8988T (cell line): ENCODE results near the gene BCORL1.

Experiments
- DNase-seq: peaks from one replicate; pipeline ENCODE4 v3.0.0; 2011

Gene BCORL1

GRCh38 chrX:129968968-129969367 lies 13.5 kb upstream of the BCORL1 start:
- no peak for DNase-seq

DNA sequence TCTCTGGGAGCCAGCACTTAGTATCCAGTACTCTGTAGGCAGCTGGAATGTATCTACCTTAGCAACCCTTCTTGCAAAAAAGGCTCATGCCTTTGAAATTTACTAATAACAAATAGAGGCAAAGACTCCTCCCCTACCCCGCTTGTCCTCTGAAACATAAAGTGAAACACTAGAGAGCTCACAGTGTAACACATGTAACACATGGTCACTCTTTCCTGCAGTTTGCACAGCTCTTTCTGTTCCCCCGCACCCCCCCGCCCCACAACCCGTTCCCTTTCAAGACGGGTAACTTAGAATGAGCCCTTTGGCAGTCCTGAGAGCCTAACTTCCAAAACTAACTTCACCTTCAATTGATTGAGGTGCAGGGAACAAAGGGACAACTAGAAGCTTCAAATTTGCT lies 6.0 kb upstream of the BCORL1 start:
- no peak for DNase-seq

DNA sequence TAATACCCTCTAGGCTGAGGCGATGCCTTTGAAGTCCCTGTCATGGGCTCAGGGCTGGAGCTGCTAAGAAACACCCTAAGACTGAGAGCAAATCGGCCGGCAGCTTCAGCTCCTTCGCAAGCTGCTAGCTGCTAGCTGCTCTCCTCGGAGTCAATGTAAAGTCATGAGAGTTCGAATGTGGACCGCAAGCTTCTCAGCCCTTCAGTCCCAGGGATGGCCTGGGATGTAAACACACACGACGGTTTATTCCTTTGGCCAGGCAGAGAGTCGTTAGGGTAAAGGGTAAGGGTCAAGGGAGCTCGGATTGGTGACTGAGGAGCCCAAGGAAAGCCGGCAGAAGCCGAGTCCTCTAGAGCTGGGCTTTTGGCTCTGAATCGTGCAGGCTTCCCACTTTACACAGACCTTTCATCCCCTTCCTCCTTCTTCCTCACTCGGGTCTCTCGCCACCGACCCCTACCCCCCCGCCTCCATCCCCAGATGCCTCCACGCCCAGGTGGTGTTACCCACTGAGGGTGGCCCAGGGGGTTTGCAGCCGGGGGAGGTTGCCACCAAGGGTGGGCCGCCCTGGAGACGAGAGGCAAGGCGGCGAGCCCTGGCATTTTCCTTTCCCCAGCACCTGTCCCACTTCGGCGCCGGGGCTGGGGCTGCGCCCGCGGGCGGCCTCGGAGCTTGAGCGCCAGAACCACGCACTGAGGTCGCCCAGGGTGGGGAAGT lies 3.1 kb upstream of the BCORL1 start:
- no peak for DNase-seq

DNA sequence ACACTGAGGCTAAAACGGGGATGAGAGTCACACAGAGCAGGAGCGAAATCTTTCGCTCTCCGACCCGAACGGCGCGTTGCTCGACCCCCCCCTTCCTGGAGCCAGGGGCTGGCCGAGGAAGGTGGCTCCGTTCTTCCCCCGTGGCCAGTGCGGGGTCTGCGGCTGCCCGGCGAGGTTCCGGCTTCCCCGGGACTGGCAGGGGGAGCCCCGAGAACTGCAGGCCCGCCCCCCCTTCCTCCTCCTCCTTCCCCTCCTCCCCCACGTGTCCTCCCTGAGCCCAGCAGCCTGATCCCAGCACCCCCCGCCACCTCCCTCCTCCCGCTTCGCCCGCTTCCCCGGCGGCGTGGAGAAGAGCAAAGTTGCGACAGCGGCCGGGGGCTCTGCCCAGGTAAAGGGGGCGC lies 2.4 kb upstream of the BCORL1 start:
- no peak for DNase-seq

- no peak for DNase-seq
These were observed 1.8 kb upstream of the BCORL1 start for GRCh38 chrX:129980540-129981199.

DNA sequence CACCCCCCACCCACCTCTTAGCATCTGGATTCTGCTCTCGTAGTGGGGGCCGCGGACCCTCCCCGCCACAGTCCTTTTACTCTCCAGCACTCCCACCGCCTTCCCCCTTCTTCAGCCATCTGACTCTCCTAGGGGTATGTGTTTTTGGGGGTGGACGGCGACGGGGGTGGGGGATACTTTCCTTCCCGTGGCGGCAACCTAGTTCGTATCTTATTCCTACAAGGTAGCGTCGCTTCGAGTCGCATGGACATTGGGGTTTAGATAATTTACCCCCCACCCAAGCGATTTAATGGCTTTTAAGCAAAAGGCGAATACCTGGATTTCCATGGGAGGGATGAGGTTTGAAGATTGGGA lies 1.3 kb upstream of the BCORL1 start:
- DNase-seq, result no peak

DNA sequence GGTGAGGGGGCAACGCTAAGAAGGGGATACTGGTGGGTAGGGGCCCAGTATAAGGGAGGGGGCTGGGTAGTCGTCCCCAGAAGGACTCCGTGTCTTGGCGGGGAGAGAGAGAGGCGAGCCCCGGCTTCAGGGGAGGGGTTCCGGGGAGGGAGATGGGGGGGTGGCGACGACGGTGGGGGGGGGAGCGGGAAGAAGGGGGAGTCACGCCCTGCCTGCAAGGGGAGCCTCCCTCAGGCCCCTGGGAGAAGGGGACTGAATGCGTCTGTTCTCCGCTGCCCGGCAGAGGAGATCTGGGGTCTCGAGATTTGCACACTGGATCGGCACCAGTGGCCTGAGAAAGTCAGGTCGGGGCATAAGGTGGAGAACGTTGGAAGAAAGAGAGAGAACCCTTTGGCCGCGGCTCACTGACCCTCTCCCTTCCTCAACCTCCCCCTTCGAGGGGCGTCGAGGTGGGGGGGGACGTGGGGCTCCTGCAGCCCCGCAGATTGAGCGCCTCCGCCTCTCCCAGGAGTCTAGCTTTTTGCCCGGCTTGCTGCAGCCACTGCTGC lies 609 bp upstream of the BCORL1 start:
- DNase-seq, result no peak

DNA sequence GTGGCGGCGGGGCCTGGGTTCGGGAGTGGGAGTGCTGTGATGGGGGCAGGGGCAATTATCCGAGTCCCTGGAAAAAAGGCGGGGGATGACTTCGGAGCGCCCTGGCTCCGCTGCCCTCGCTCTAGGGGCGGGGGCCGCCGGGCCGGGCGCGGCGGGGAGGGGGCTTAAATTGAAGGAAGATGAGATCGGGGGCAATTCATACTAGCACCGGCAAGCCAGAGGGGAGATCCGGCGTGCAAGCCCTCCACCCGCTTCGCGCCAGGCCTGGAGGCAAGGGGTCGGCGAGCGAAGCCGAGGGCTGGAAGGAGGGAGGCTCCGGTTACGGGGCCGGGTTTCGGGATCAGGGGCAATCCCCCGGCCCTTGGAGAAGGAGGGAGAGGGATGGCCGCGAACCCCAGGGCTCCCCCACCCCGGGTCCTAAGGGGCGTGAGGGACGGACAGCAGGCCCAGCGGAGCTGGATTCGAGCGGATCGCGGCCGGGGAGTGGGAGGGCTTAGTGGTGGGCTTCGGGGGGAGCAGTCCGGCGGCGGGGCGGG lies 1.2 kb downstream of the BCORL1 start:
- DNase-seq, result no peak

DNA sequence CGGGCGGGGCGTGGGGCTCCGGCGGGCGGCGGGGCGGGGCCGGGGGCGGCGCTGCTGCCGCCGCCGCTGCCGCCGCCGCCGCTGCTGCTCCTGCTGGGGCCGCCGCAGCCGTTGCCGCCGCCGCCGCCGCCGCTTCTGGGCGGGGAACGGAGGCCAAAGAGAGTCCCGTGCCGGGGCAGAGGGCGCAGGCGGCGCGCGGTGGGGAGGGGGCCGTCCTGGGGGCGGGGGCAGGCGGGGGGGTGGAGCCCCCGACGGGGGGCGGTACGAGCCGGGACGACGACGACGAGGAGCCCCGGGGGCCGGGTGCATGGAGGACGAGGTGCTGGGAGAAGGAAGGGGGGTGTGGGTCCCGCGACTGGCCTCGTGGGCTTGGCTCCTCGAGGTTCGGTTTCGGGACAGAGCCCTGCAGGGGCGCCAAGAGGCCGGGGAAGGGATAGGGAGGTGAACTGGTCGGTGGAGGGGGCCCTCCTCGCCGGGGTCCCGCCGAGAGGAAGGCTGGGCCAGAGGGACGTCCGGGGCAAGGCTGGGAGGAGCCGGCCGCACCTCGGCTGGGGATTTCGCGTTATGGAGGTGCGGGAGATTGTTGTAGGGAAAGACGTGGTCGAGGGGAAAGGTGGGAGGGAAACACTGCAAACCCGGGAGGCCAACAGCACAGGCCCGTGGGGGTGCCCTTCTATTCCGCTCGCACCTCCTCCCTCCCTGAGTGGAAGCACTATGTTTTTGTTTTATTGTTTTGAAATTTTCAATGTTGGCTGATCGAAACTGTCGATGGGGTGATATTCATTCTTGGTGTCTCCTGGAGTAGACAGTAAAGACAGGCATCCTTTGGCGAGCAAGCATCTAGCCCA lies 1.9 kb downstream of the BCORL1 start:
- no peak for DNase-seq

GRCh38 chrX:129987871-129988270 lies 5.4 kb downstream of the BCORL1 start:
- no peak for DNase-seq

DNA sequence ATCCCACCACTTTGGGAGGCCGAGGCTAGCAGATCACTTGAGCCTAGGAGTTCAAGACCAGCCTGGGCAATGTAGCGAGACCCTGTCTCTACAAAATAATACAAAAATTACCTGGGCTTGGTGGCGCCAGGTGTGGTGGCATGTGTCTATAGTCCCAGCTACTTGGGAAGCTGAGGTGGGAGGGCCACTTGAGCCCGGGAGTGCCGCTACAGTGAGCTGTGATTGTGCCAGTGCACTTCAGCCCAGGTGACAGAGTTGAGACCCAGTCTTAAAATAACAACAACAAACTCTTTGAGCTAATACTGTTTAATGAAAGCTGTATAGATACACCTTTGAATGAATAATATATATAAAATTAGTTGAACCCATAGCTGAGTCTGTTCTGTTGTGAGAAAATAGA lies 9.7 kb downstream of the BCORL1 start:
- no peak for DNase-seq

DNA sequence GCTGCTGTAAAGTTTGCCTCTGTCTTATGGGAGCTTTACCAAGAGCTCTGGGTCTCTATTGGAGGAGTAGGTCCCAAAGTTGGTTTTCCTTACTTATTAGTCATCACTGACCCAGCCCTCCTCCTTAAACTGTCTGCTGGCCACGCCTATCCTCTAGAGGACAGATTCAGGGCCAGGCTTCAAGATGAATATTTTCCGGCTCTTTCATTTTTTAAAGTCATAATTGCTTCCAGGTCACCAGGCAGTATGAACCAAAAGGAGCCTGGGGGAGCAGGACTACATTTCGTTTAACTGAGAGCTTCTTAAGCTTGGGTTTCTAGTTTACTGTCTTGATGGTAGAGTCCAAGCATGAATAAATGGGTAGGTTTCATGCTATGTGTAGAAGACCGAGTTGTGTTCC lies 13.7 kb downstream of the BCORL1 start:
- no peak for DNase-seq

DNA sequence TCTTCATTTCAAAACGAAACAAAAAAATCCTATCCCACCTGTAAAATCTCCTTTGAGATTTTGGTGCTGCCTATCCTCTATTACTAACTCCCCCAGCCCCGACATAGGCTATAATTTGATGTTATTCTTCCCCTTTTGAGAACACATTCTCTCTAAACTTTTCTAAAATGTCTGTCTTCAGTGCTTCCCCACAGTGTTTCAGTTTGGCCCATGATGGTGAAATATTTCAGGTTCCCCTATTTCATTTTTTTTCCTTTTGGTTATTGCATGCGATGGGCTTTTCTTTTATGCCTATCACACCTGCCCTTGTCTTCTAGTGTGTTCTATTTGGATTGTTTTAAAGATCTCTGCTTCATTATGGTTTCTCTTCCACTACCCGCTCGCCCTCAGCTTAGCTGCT lies 14.7 kb downstream of the BCORL1 start:
- DNase-seq, result no peak

- no peak for DNase-seq
These were observed 15.6 kb downstream of the BCORL1 start for GRCh38 chrX:129998021-129998420.

DNA sequence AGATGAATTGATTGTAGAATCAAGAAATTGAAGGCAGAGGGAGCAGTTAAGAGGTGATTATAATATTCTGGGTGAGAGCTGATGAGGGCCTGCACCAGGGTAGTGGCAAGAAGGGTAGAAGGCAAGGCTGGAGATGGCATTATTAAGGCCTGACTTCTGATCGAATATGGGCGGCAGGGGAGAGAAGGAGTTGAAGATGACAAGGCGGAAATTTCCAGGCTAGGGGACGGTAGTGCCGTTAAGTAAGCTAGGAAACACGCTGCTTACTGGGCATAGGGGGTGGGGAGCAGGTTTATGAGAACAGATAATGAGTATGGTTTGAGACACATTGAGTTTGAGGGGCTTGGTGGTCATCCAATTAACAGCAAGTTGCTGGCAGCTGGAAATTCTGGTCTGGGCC lies 19.5 kb downstream of the BCORL1 start:
- no peak for DNase-seq

GRCh38 chrX:130002541-130002940 lies 20.1 kb downstream of the BCORL1 start:
- DNase-seq, result no peak

- DNase-seq, result no peak
These were observed 22.8 kb downstream of the BCORL1 start for GRCh38 chrX:130005089-130005807.

GRCh38 chrX:130009658-130010223 lies 27.3 kb downstream of the BCORL1 start:
- no peak for DNase-seq

- DNase-seq, result no peak
These were observed 30.2 kb downstream of the BCORL1 start for GRCh38 chrX:130012683-130013082.

DNA sequence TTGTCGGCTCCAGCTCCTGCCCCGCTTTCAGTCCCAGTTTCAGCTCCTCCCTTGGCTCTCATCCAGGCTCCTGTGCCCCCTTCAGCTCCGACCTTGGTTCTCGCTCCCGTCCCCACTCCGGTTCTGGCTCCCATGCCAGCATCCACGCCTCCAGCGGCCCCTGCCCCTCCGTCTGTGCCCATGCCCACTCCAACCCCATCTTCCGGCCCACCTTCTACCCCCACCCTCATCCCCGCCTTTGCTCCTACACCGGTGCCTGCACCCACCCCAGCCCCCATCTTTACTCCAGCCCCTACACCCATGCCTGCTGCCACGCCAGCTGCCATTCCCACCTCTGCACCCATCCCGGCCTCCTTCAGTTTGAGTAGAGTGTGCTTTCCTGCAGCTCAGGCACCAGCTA lies 31.2 kb downstream of the BCORL1 start:
- DNase-seq, result no peak

DNA sequence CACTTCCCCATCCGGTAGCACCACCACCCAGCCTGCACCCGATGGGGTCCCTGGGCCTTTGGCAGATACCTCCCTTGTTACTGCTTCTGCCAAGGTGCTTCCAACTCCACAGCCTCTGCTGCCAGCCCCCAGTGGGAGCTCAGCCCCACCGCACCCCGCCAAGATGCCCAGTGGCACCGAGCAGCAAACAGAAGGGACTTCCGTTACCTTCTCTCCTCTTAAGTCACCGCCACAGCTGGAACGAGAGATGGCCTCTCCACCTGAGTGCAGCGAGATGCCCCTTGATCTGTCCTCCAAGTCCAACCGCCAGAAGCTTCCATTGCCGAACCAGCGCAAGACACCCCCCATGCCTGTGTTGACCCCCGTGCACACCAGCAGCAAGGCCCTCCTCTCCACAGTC lies 31.9 kb downstream of the BCORL1 start:
- DNase-seq, result no peak

GRCh38 chrX:130014770-130015169 lies 32.3 kb downstream of the BCORL1 start:
- DNase-seq, result no peak
